ENCODE results near the gene DLEU7. TPM values are rescaled to one million over a fixed set of nuclear protein-coding genes. Genes with fewer than 3 reads are reported as not detected.

DLEU7 gene
- total RNA-seq, 1 experiment from 2014 or later, result not detected

DNA sequence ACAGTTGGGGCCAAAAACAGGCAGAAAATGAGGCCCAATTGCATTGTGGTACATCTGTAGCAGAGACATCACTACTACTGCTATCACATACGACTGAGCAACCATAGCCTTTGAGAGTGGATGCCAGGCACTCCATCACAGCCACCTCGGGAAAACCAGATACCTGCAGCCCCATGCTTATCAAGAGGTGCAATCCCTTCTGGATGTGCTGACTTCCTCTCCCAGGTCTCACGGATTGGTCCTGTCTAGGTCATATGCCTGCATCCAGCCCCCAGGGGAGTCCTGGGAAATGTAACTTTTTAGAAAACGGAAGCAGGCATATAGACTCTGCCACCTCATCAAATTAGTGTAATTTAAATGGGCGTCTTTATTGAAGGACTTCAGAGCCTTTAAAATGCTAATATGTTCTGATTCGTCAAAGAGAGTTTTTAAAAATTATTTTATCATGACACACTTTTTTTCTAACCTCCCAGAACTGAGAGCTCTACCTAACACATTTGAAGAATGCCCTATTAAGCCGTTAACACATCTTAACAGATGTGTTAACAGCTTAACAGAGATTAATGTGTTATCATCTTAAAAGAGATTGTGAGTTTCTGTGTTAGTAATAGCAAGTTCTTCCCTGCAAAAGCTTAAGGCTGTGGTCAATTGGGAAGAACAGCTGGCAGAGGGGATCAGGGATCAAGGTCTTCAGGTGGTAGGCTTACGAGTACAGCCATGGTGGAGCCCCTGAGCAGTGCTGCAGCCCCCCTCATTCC is 63.9 kb downstream of the DLEU7 start:
- CTCF ChIA-PET, result no interaction called here
- Mint-ChIP-seq H3K4me1 (ENCODE audit: low read depth, unreplicated experiment) (no peaks in the 10 kb centered on the region), H3K27me3 (ENCODE audit: unreplicated experiment) (peaks cover 34% of the 10 kb centered on the region), H3K27ac (ENCODE audit: unreplicated experiment) (no peak overlapping the region), H3K9me3 (ENCODE audit: low read depth, unreplicated experiment) (peaks cover 2% of the 10 kb centered on the region), H3K36me3 (ENCODE audit: insufficient read depth, unreplicated experiment) (no peaks in the 10 kb centered on the region), H3K4me3 (ENCODE audit: low read depth, unreplicated experiment) (no peak overlapping the region)
- intact Hi-C loops (cut with micrococcal nuclease; ENCODE audit: unreplicated experiment), result no loop called here
- no TSS peak for BruUV-seq (replicated peaks)
- TF ChIP-seq, protein P1, sequence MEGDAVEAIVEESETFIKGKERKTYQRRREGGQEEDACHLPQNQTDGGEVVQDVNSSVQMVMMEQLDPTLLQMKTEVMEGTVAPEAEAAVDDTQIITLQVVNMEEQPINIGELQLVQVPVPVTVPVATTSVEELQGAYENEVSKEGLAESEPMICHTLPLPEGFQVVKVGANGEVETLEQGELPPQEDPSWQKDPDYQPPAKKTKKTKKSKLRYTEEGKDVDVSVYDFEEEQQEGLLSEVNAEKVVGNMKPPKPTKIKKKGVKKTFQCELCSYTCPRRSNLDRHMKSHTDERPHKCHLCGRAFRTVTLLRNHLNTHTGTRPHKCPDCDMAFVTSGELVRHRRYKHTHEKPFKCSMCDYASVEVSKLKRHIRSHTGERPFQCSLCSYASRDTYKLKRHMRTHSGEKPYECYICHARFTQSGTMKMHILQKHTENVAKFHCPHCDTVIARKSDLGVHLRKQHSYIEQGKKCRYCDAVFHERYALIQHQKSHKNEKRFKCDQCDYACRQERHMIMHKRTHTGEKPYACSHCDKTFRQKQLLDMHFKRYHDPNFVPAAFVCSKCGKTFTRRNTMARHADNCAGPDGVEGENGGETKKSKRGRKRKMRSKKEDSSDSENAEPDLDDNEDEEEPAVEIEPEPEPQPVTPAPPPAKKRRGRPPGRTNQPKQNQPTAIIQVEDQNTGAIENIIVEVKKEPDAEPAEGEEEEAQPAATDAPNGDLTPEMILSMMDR (IDR thresholded peaks at IDR 0.05; ENCODE audit: unreplicated experiment), result no peak
- no peak for DNase-seq

Other genes with a start within 250 kb of the DLEU7 start
- gene RNASEH2B, start 66.1 kb upstream of the DLEU7 start, total RNA-seq (2022), result 24.2 and 28.1 TPM in 2 replicates

Measured in Calu3 (cell line).